Measurements from ENCODE around the gene PTPN7. TPM values are rescaled to one million over a fixed set of nuclear protein-coding genes. Genes with fewer than 3 reads are reported as not detected.
A peak's percentile ranks its signal among the peaks of the same experiment; 100 is the strongest.

Gene PTPN7
- total and polyA plus RNA-seq, 2 of the 13 experiments (the other 11 are each of a cell fraction or from before 2014, with no cell fraction given): not detected

DNA sequence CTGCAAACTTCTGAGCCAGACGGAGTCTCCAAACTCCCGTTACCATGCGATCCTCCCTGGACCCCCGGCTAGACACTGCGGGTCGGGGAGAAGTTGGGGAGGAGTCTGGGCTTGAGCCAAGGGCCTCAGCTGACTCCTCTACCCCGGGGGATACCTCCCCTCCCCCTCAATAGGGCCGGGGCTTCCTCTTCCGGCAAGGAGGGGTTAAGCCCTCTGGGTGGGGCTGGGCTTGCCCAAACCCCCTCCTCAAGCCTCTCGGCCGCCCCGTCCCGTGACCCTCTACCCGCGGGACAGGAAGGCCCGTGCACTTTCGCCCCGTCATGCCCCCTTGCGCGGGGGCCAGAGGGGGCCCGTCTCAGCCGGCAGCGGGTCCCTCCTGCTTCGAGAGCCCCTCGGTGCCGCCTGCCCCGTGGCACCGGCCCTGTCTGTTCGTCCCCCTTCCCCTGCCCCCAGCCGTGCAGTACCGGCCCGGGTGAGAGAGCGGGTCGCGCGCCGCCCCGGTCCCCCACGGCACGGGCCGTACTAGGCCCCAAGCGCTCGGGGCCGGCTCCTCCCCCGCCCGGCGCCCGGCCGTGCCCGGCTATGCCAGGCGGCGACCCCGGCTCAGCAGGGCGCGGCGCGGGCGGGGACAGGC is 16.5 kb downstream of the PTPN7 start (continued):
- TF ChIP-seq NFATC3 (CRISPR knock-in tag; IDR thresholded peaks at IDR 0.05): no peak
- TF ChIP-seq ETV5 (CRISPR knock-in tag; IDR thresholded peaks at IDR 0.05; ENCODE audit: borderline replicate concordance): peak; percentile 15; the same call in 1 of the 2 replicates
- TF ChIP-seq, protein P1, sequence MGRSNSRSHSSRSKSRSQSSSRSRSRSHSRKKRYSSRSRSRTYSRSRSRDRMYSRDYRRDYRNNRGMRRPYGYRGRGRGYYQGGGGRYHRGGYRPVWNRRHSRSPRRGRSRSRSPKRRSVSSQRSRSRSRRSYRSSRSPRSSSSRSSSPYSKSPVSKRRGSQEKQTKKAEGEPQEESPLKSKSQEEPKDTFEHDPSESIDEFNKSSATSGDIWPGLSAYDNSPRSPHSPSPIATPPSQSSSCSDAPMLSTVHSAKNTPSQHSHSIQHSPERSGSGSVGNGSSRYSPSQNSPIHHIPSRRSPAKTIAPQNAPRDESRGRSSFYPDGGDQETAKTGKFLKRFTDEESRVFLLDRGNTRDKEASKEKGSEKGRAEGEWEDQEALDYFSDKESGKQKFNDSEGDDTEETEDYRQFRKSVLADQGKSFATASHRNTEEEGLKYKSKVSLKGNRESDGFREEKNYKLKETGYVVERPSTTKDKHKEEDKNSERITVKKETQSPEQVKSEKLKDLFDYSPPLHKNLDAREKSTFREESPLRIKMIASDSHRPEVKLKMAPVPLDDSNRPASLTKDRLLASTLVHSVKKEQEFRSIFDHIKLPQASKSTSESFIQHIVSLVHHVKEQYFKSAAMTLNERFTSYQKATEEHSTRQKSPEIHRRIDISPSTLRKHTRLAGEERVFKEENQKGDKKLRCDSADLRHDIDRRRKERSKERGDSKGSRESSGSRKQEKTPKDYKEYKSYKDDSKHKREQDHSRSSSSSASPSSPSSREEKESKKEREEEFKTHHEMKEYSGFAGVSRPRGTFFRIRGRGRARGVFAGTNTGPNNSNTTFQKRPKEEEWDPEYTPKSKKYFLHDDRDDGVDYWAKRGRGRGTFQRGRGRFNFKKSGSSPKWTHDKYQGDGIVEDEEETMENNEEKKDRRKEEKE (IDR thresholded peaks at IDR 0.05): no peak
- TF ChIP-seq ZNF724P (CRISPR knock-in tag; IDR thresholded peaks at IDR 0.05; ENCODE audit: borderline replicate concordance): no peak
- no peak for TF ChIP-seq NBN (conservative IDR thresholded peaks at IDR 0.05)
- TF ChIP-seq GPN1 (CRISPR knock-in tag; IDR thresholded peaks at IDR 0.05; ENCODE audit: borderline replicate concordance): no peak
- TF ChIP-seq NPAS2 (CRISPR knock-in tag; IDR thresholded peaks at IDR 0.05; ENCODE audit: borderline replicate concordance): no peak
- no peak for TF ChIP-seq RERE (CRISPR knock-in tag; IDR thresholded peaks at IDR 0.05; ENCODE audit: low read depth)
- TF ChIP-seq CCDC6 (CRISPR knock-in tag; IDR thresholded peaks at IDR 0.05): no peak
- no peak for TF ChIP-seq SNRNP70 (IDR thresholded peaks at IDR 0.05; ENCODE audit: low read depth, low read length)
- no peak for TF ChIP-seq ATF1 (CRISPR knock-in tag; IDR thresholded peaks at IDR 0.05)
- TF ChIP-seq XRCC5 (optimal IDR thresholded peaks at IDR 0.05; ENCODE audit: low read length): no peak
- TF ChIP-seq ZNF710 (CRISPR knock-in tag; IDR thresholded peaks at IDR 0.05; ENCODE audit: borderline replicate concordance): 0 out of 2 replicates have a peak, but pooled peaks have one; percentile 35
- TF ChIP-seq FOXP1 (IDR thresholded peaks at IDR 0.05): no peak
- TF ChIP-seq FOXP1 (CRISPR knock-in tag; IDR thresholded peaks at IDR 0.05): no peak
